ENCODE data around the gene MARK3. TPM values are rescaled to one million over a fixed set of nuclear protein-coding genes. Genes with fewer than 3 reads are reported as not detected.
"Not testable (repeated sequence)": the region's sequence is repeated elsewhere in the genome, so short reads cannot be mapped to it uniquely, and the experiment has no call there.

Gene MARK3
- total RNA-seq, 1 donor from 2014 or later: 82.0 TPM

- H3K27ac Mint-ChIP-seq; H3K9me3 Mint-ChIP-seq; H3K4me3 Mint-ChIP-seq; DNase-seq; intact Hi-C loops (cut with micrococcal nuclease): not testable (repeated sequence)
- Mint-ChIP-seq H3K4me1 (peaks cover 22% of the 10 kb centered on the region), H3K27me3 (peaks cover 16% of the 10 kb centered on the region), H3K36me3 (ENCODE audit: low read depth) (peaks cover 10% of the 10 kb centered on the region)
Observed at GRCh38 chr14:103525430-103526246, 140.4 kb downstream of the MARK3 start.

GRCh38 chr14:103526247-103526913 lies 141.2 kb downstream of the MARK3 start:
- intact Hi-C loops (cut with micrococcal nuclease): no loop called here
- H3K36me3 Mint-ChIP-seq (ENCODE audit: low read depth): peaks cover 12% of the 10 kb centered on the region
- no peaks in the 10 kb centered on the region for H3K9me3 Mint-ChIP-seq
- H3K27ac Mint-ChIP-seq: no peak overlapping the region
- peaks cover 16% of the 10 kb centered on the region for H3K27me3 Mint-ChIP-seq
- no peak for DNase-seq
- no peak overlapping the region for H3K4me3 Mint-ChIP-seq
- peaks cover 25% of the 10 kb centered on the region for H3K4me1 Mint-ChIP-seq

DNA sequence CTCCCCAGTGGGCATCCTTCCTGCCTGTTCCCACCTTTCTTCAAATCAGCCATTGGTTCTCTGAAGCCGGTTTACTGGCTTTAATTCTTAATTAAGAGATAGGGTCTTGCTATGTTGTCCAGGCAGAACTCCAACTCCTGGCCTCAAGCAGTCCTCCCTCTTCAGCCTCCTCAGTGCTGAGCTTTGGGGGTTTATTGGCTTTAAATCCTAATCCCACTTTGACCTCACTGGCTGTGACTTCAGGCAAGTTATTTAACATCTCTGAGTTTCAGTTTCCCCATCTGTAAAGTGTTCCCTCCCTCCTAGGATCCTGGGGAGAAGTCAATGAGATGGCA lies 141.7 kb downstream of the MARK3 start:
- DNase-seq: no peak
- Mint-ChIP-seq H3K9me3 (no peaks in the 10 kb centered on the region), H3K36me3 (ENCODE audit: low read depth) (peaks cover 16% of the 10 kb centered on the region), H3K27ac (peak overlapping the region; percentile 61), H3K4me1 (peaks cover 28% of the 10 kb centered on the region), H3K4me3 (peak overlapping the region; percentile 71), H3K27me3 (peaks cover 16% of the 10 kb centered on the region)
- intact Hi-C loops (cut with micrococcal nuclease): no loop called here

GRCh38 chr14:103527408-103528145 lies 142.4 kb downstream of the MARK3 start:
- peak overlapping the region; percentile 71 for H3K4me3 Mint-ChIP-seq
- H3K9me3 Mint-ChIP-seq: no peaks in the 10 kb centered on the region
- peaks cover 17% of the 10 kb centered on the region for H3K36me3 Mint-ChIP-seq (ENCODE audit: low read depth)
- DNase-seq: no peak
- H3K4me1 Mint-ChIP-seq: peaks cover 28% of the 10 kb centered on the region
- intact Hi-C loops (cut with micrococcal nuclease): loop anchor here (2.0 kb wide), 1 partner anchor 35 kb away; the partner anchor contains the start of genes BAG5 and COA8
- H3K27me3 Mint-ChIP-seq: peaks cover 16% of the 10 kb centered on the region
- H3K27ac Mint-ChIP-seq: peak overlapping the region; percentile 61

DNA sequence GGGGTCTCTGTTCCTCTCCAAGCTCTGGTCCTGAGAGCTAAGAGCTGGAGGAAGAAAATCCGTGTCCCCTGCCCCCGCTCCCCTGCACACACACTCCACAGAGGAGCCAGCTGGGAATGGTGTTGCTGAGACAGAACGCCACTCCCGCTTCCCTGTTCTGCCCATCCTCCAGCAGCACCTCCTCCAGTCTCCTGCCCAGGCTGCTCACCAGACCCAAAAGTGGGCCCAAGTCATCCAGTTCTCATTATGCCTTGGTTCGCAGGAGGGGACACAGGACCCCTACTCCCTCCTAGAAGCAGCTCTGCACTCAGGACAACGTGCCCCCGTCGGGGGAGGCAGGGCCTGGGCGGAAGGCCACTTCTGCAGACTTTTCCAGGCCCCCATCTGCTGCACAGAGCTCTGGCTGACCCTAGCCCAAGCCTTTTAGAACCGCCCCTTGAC lies 143.0 kb downstream of the MARK3 start:
- Mint-ChIP-seq H3K4me3 (peak overlapping the region; percentile 96), H3K9me3 (no peaks in the 10 kb centered on the region), H3K4me1 (peaks cover 28% of the 10 kb centered on the region), H3K27me3 (peaks cover 16% of the 10 kb centered on the region), H3K36me3 (ENCODE audit: low read depth) (peaks cover 17% of the 10 kb centered on the region), H3K27ac (peak overlapping the region; percentile 56)
- intact Hi-C loops (cut with micrococcal nuclease): loop anchor here (2.0 kb wide), 1 partner anchor 35 kb away; the partner anchor contains the start of genes BAG5 and COA8
- no peak for DNase-seq

- H3K9me3 Mint-ChIP-seq: no peaks in the 10 kb centered on the region
- intact Hi-C loops (cut with micrococcal nuclease): loop anchor here (2.0 kb wide), 1 partner anchor 34 kb away; the partner anchor contains the start of genes BAG5 and COA8
- peak within 1 kb of the TSS; percentile 97 for H3K27ac Mint-ChIP-seq
- H3K36me3 Mint-ChIP-seq (ENCODE audit: low read depth): peaks cover 17% of the 10 kb centered on the region
- DNase-seq: peak; percentile 92
- peaks cover 12% of the 10 kb centered on the region for H3K27me3 Mint-ChIP-seq
- H3K4me1 Mint-ChIP-seq: peaks cover 28% of the 10 kb centered on the region
- peak within 1 kb of the TSS; percentile 96 for H3K4me3 Mint-ChIP-seq
Observed at GRCh38 chr14:103528587-103529382, 143.6 kb downstream of the MARK3 start, which contains the start of gene TRMT61A. Gene TRMT61A (plus strand): TSS chr14:103529196. CDS start chr14:103529979, 783 bp downstream.

DNA sequence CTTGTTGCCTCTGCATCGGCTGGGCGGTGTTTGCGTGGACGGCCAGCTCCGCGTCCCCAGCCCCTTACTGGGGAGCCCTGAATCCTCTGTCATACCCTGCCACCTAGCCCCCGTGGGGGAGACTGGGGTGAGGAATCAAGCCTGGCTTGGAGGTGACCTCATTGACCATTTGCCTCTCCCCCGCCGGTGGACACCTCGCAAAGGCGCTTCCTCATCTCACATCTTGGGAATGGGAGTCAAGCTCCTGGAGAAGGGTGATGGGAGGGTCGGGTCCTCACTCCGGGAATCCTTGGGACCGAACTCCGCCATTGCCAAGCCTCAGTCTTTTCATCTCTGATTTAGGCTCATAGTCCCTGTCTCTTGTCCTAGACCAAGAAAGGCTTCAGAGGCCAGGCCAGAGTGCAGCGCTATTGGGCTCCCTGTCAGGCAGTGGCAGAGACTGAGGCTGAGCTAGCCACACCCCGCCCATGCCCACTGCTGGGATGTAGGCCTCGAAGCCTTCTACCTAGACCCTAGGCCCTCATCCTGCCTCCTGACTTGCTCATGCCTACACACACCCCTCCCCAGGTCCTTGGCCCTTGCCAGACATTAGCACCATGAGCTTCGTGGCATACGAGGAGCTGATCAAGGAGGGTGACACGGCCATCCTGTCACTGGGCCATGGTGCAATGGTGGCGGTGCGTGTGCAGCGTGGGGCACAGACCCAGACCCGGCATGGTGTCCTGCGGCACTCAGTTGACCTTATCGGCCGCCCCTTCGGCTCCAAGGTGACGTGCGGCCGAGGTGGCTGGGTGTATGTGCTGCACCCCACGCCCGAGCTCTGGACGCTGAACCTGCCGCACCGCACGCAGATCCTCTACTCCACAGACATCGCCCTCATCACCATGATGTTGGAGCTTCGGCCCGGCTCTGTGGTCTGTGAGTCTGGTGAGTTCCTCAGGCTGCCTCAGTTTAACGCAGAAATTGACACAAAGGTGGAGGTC lies 144.5 kb downstream of the MARK3 start:
- DNase-seq: peak; percentile 68
- Mint-ChIP-seq H3K9me3 (no peaks in the 10 kb centered on the region), H3K4me1 (peaks cover 28% of the 10 kb centered on the region), H3K4me3 (peak overlapping the region; percentile 96), H3K27me3 (peaks cover 5% of the 10 kb centered on the region), H3K36me3 (ENCODE audit: low read depth) (peaks cover 17% of the 10 kb centered on the region), H3K27ac (peak overlapping the region; percentile 97)
- intact Hi-C loops (cut with micrococcal nuclease): loop anchor here (2.0 kb wide), 1 partner anchor 33 kb away; the partner anchor contains the start of genes BAG5 and COA8

- peaks cover 28% of the 10 kb centered on the region for H3K4me1 Mint-ChIP-seq
- H3K27me3 Mint-ChIP-seq: peaks cover 1% of the 10 kb centered on the region
- DNase-seq: peak; percentile 79
- peak overlapping the region; percentile 96 for H3K4me3 Mint-ChIP-seq
- H3K9me3 Mint-ChIP-seq: no peaks in the 10 kb centered on the region
- intact Hi-C loops (cut with micrococcal nuclease): no loop called here
- H3K27ac Mint-ChIP-seq: peak overlapping the region; percentile 56
- peaks cover 17% of the 10 kb centered on the region for H3K36me3 Mint-ChIP-seq (ENCODE audit: low read depth)
Observed at GRCh38 chr14:103530390-103530789, 145.2 kb downstream of the MARK3 start.

DNA sequence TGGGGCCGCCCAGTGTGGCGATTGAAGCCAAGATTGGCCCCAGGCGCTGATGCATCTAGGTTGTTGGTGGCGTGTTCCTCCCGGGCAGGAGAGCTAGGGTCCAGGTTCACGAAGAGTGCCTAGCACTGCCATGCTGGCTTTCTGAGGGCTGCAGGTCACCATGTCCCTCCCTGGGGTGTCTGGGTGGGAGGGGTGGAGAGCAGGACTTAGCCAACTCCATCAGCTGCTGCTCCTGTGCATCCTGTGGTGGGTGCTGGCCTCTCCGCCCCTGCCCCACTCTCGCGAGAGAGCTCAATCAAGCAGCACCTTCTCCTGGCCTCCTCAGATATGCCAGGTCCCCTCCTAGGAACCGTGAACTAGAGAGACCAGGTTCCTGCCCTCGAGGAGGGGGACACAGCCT lies 145.6 kb downstream of the MARK3 start:
- Mint-ChIP-seq H3K9me3 (no peaks in the 10 kb centered on the region), H3K4me3 (peak overlapping the region; percentile 96)

DNA sequence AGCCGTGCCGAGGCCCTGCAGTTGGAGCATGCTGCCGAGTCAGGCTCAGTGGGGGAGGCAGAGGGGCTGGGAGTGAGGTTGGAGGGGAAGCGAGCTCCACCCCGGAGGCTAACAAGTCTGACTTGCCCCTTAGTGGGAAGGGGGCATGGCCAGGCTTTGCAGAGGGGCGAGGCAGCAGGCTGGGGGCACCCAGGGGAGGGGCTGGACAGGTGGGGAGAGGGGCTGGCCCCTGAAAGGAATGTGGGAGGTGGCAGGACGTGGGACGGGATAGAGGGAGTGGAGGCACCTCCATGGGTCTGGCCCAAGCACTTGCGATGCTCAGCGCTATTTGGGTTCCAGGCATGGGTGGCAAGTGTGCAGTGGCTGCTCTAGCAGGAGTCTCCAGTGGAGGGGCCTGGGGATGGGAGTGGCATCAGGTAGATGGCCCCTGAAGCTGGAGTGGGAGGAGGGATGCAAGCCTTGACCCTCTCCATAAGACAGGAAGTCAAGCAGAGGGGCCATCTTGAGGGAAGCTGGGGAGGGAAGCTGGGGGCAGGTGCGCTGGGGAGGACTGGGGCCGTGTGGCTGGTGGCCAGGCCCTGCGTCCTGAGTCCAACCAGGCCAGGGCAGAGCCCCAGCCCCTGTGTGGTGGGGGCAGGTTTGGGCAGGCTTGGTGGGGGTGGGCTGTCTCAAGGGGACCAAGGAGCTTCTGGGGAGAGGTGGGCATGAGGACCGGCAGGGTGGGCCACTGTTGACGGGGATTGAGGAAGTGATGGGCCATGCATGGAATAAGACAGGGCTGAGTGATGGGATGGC lies 146.4 kb downstream of the MARK3 start:
- no peak for DNase-seq
- Mint-ChIP-seq H3K4me3 (peak overlapping the region; percentile 35), H3K4me1 (peaks cover 28% of the 10 kb centered on the region), H3K27me3 (peaks cover 1% of the 10 kb centered on the region), H3K9me3 (no peaks in the 10 kb centered on the region), H3K36me3 (ENCODE audit: low read depth) (peaks cover 17% of the 10 kb centered on the region), H3K27ac (peak overlapping the region; percentile 37)
- intact Hi-C loops (cut with micrococcal nuclease): no loop called here

More for the DNA sequence above, 145.6 kb downstream of the MARK3 start:
- peaks cover 28% of the 10 kb centered on the region for H3K4me1 Mint-ChIP-seq
- H3K36me3 Mint-ChIP-seq (ENCODE audit: low read depth): peaks cover 17% of the 10 kb centered on the region
- intact Hi-C loops (cut with micrococcal nuclease): no loop called here
- H3K27me3 Mint-ChIP-seq: peaks cover 1% of the 10 kb centered on the region
- no peak overlapping the region for H3K27ac Mint-ChIP-seq
- no peak for DNase-seq

DNA sequence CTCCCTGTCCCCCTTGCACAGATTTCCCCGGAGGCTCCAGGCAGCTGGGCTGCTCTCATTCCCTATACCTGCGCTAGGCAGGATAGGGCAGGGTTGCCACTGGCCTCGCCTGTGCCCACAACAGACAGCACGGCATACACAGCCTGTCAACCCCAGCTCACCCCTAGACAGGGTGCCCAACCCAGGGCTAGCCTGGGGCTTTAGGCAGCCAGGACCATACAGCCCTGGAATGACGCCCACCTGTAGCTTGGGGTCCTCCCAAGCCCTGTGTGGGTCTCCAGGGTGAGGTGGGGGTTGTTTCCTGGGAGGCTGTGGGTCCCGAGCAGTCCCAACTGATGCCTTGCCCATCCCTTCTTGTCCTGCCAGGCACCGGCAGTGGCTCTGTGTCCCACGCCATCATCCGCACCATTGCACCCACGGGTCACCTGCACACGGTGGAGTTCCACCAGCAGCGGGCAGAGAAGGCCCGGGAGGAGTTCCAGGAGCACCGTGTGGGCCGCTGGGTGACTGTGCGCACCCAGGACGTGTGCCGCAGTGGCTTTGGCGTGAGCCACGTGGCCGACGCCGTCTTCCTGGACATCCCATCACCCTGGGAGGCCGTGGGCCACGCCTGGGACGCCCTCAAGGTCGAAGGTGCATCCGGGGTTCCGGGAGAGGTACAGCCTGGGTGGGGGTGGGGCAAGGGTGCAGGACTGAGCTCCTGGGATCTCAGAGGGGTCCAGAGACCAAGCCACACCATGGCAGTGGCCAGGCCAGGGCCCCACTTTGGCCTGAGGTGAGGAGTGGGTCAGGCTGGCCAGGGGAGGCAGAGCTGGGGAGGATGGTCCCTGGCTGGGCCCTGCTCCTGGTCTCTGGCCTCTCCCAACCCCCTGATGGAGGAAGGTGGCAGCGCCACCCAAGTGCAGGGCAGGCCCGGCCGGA lies 147.3 kb downstream of the MARK3 start:
- DNase-seq: no peak
- Mint-ChIP-seq H3K27ac (peak overlapping the region; percentile 37), H3K4me1 (peaks cover 22% of the 10 kb centered on the region), H3K27me3 (peaks cover 1% of the 10 kb centered on the region), H3K36me3 (ENCODE audit: low read depth) (peaks cover 17% of the 10 kb centered on the region), H3K9me3 (no peaks in the 10 kb centered on the region), H3K4me3 (no peak overlapping the region)
- intact Hi-C loops (cut with micrococcal nuclease): no loop called here

All from activated CD4-positive, alpha-beta T cell treated with anti-CD3 and anti-CD28 coated beads, Interleukin-2, amount 10 ng/mL, durations not matched to agents 24 days and 14 days (primary cell).